ENCODE results near the gene CDC16. TPM values are rescaled to one million over a fixed set of nuclear protein-coding genes. Genes with fewer than 3 reads are reported as not detected.

Gene CDC16
- total RNA-seq, 1 donor from 2014 or later: 34.5 TPM

- no peaks in the 10 kb centered on the region for H3K9me3 ChIP-seq (replicated peaks)
- no peaks in the 10 kb centered on the region for H3K36me3 ChIP-seq
- no peak for TF ChIP-seq CTCF (IDR thresholded peaks at IDR 0.05; ENCODE audit: borderline replicate concordance)
- intact Hi-C loops (cut with micrococcal nuclease): no loop called here
- peaks cover 50% of the 10 kb centered on the region for H3K4me1 ChIP-seq
- no peak for DNase-seq
- H3K4me3 ChIP-seq: peak overlapping the region; percentile 93
- H3K27ac ChIP-seq (replicated peaks): peak overlapping the region; percentile 97
- no peaks in the 10 kb centered on the region for H3K27me3 ChIP-seq (ENCODE audit: low read depth)
These were observed 78.6 kb downstream of the CDC16 start for GRCh38 chr13:114313061-114313860.

- H3K27ac ChIP-seq (replicated peaks): peak within 1 kb of the TSS; percentile 97
- no peak for TF ChIP-seq CTCF (IDR thresholded peaks at IDR 0.05; ENCODE audit: borderline replicate concordance)
- peak; percentile 97 for DNase-seq
- H3K27me3 ChIP-seq (ENCODE audit: low read depth): no peaks in the 10 kb centered on the region
- no peaks in the 10 kb centered on the region for H3K9me3 ChIP-seq (replicated peaks)
- H3K4me3 ChIP-seq: peak within 1 kb of the TSS; percentile 93
- intact Hi-C loops (cut with micrococcal nuclease): no loop called here
- no peaks in the 10 kb centered on the region for H3K36me3 ChIP-seq
- H3K4me1 ChIP-seq: peaks cover 61% of the 10 kb centered on the region
These were observed 79.6 kb downstream of the CDC16 start, which contains the start of gene CHAMP1 for GRCh38 chr13:114314074-114314912. Gene CHAMP1 (plus strand): TSS chr13:114314503. CDS start chr13:114323843, 9,340 bp downstream.

- no peak for DNase-seq
- no peaks in the 10 kb centered on the region for H3K9me3 ChIP-seq (replicated peaks)
- peak overlapping the region; percentile 93 for H3K4me3 ChIP-seq
- H3K36me3 ChIP-seq: no peaks in the 10 kb centered on the region
- TF ChIP-seq CTCF (IDR thresholded peaks at IDR 0.05; ENCODE audit: borderline replicate concordance): no peak
- H3K27ac ChIP-seq (replicated peaks): peak overlapping the region; percentile 97
- no peaks in the 10 kb centered on the region for H3K27me3 ChIP-seq (ENCODE audit: low read depth)
- peaks cover 70% of the 10 kb centered on the region for H3K4me1 ChIP-seq
- intact Hi-C loops (cut with micrococcal nuclease): no loop called here
These were observed 80.5 kb downstream of the CDC16 start for GRCh38 chr13:114315074-114315785.

GRCh38 chr13:114318624-114319023 is 83.9 kb downstream of the CDC16 start:
- H3K27ac ChIP-seq (replicated peaks): peak overlapping the region; percentile 60
- no peak overlapping the region for H3K4me3 ChIP-seq
- intact Hi-C loops (cut with micrococcal nuclease): no loop called here
- H3K9me3 ChIP-seq (replicated peaks): no peaks in the 10 kb centered on the region
- H3K4me1 ChIP-seq: peaks cover 66% of the 10 kb centered on the region
- peaks cover 29% of the 10 kb centered on the region for H3K36me3 ChIP-seq
- no peak for DNase-seq
- no peak for TF ChIP-seq CTCF (IDR thresholded peaks at IDR 0.05; ENCODE audit: borderline replicate concordance)
- no peaks in the 10 kb centered on the region for H3K27me3 ChIP-seq (ENCODE audit: low read depth)

GRCh38 chr13:114319441-114319913 is 84.8 kb downstream of the CDC16 start:
- peak overlapping the region; percentile 60 for H3K27ac ChIP-seq (replicated peaks)
- H3K4me1 ChIP-seq: peaks cover 60% of the 10 kb centered on the region
- no peaks in the 10 kb centered on the region for H3K27me3 ChIP-seq (ENCODE audit: low read depth)
- no peak for TF ChIP-seq CTCF (IDR thresholded peaks at IDR 0.05; ENCODE audit: borderline replicate concordance)
- DNase-seq: no peak
- intact Hi-C loops (cut with micrococcal nuclease): no loop called here
- H3K9me3 ChIP-seq (replicated peaks): no peaks in the 10 kb centered on the region
- H3K4me3 ChIP-seq: no peak overlapping the region
- peaks cover 38% of the 10 kb centered on the region for H3K36me3 ChIP-seq

All from left ventricle myocardium inferior (tissue), 1 donor.